NCI-H774 (cell line): ENCODE results near the gene PTPRF.

ENCODE experiments used
- DNase-seq: peaks from one replicate; lab custom pipeline; 2025; lab: John Stamatoyannopoulos, UW

Gene PTPRF

DNA sequence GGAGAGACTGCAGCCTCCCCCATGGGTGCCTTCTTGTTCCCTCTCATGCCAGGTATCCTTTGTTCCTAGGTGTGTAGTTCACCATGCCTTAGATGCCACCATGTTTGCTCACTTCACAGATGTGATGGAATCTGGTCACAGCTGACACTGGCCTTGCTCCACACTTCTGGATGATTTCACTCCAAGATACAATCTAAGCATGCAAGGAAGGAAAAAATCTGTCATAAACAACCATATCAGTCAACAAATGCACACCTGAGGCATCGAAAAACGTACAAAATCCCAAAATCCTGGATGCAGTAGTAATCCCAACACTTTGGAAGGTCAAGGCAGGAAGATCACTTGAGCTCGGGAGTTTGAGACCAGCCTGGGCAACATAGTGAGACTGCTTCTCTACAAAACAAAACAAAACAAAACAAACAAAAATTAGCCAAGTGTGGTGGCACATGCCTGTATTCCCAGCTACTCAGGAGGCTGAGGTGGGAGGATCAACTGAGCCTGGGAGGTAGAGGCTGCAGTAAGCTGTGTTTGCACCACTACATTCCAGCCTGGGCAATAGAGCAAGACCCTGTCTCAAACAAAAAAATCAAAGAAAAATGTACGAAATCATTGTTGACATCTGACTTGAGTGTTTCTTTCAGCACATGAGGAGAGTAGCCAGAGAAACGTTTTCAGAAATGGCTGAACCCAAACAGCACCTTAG, 17.1 kb upstream of the PTPRF start:
- DNase-seq: no peak

DNA sequence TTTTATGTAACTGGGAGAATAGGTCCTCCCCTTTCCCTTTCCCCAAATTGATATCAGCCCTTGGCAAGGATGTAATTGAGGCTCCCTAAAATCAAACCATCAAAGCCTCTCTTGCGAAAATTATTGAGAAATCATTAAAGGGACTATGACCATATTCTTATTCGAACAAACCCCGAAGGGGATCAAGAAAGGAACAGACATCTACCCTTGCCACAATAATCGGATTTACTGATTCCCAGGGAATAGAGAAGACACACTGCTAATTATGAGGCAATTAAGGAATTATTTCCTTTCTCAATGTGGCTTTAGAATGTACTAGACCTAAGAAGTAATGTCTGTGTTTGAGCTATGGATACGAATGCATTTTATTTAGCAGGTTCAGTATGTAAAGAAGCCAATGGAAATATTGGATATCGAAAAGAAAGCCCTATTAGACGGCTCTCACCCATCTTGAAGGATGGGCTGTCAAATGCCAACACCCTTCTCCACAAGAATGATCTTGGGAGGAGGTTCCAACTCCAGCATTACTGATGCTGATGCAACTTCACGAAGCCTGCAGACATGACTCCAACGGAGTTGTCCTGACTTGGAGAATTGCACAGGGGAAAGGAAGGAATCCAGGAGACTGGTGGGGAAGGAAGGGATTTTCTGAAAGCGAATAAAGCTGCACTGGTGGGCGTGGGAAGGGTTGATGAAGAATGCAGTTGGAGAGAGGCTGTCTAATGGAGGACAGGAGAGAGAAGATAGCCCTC, 11.6 kb upstream of the PTPRF start:
- no peak for DNase-seq

DNA sequence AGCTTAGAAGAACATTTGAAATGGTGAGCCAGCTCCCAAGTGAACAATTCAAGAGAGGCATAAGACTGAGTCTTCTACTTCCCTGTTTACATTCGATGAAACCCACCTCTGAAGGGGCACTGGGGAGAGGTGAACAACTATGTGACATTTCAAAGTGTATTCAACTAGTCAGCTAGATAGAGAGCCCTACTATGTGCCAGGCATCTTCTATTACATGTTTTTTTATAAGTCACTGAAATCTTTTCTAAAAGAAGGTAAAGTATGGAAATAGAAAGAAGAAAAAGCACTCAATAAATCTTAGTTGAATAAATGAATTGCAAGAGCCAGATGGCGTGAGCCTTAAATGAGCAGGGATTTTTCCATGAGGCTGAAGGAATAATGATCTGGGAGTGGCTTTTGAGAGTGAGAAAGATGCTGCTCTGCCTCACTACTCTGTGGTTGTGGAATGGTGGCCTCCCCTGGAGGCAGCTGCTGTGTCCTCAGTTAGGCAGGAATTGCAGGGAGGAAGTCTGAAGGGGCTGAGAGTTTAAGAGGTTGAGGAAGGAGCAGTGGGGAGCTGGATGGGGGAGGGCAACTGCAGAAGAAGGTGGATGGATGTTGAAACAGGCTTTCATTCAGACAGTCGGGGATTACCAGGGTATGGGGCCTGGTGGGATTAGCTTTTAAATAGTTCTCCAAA, 10.4 kb upstream of the PTPRF start:
- no peak for DNase-seq

DNA sequence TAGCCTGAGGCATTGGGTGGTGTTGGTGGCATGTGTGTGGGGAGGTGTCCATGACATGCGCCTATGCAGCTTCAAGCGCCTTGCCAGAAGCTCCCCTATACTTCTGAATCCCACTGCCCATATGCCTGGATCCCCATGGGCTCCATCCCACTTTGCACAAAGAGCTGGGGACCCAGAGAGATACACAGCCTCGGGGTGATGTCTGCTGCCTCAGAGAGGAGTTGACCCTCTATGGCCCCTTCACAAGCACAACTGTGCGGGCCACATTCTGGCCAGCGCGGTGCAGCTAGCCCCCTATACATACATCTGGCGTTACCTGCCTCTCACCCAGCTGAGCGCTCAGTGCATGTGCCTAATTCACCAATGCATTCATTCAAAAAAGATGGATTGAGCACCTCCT, 9.6 kb upstream of the PTPRF start:
- DNase-seq: no peak

DNA sequence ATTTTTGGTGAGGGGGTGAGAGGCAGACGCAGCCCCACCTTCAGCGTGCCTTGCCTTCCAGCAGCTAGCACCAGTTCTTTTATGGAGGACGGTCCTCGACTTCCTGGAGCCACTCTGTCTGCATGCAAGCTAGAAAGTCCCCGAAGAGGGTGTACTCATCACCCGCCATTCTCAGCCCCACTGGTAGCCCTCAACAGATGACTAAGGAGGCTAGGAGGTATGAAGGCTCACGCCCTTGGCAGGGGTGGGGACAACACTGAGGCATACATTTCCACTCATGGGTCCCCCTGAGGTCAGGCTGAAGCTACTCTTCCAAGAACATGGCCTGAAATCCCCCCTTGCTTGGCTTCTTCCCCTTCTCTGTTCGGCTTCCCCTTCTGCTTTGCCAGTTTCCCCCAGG, 8.9 kb upstream of the PTPRF start:
- no peak for DNase-seq

DNA sequence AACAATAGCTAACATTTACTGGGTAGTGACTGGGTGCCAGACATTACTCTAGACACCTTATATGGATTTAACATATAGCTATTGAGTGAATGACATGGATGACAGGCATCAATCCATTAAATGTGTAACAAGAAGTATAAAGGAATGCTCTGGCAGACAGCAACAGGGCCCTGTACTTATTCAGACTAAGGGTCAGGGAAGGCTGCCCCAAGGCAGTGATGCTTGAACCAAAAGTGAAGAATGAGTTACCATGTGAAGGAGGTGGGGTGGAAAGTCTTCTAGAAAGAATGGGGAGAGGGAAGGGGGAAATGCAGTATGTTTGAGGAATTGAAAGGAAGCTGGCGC, 8.3 kb upstream of the PTPRF start:
- DNase-seq: no peak

DNA sequence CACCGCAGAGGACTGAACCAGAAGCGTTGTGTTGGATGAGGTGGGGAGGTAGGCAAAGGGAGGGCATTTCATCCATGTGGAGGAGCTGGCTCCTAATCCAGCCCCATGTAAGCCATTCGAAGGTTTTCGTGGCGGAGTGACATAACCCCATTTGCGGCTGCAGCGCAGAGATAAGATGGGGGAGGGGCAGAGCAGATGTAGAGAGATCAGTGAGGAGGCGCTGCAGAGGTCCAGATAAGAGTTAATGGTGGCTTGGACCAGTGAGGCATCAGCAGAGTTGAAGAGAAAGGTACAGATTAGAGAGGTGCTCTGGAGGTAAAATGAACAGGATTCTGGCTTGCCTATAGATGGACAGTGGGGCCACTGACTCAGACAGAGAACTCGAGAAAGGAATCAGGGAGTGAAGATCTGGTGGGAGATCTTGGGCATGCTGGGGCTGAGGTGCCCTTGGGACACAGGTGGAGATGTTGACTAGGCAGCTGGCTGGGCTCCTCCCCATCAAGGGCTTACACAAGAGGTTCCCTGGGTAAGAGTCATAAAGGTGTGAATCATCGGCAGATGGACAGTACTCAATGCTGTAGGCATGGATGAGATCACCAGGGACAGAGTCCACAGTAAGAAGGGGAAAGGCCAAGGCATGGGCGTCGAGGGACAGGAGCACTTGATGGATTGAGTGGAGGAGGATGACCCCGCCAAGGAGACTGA, 7.8 kb upstream of the PTPRF start:
- no peak for DNase-seq

DNA sequence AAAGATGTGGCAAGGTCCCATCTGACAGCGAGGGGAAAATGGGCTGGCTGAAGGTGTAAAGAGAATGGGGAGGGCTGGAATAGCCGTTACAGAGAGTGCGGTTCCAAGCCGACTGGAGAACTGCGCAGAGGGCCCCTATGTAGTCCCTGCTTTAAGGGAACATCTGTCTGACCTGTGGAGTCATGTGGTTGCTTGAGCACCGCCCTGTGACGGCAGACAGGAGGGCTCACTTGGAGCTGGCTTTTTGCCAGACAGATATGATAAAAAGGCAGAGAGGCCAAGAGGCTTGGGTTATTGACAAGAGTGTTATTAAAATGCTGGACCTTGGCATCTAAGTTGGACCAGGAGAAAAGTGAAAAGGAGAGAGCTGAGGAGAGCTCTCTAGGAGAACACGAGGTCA, 5.9 kb upstream of the PTPRF start:
- DNase-seq: no peak

DNA sequence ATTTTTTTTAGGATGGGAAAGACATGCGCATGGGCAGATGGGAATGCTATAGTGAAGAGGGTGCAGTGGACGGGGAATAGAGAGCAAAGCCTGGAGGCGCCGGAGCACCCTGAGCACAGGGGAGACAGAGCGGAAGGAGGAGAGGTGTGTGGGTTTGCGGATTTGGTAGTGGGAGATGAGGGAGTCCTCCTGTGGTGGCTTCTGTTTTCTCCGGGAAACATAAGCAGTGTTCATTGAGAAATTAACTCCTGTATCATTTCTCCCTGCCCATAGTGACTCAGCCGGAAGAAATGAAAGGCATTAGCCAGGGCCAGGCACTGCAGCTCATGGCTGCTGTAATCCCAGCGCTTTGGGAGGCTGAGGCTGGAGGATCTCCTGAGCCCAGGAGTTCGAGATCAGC, 4.7 kb upstream of the PTPRF start:
- no peak for DNase-seq

DNA sequence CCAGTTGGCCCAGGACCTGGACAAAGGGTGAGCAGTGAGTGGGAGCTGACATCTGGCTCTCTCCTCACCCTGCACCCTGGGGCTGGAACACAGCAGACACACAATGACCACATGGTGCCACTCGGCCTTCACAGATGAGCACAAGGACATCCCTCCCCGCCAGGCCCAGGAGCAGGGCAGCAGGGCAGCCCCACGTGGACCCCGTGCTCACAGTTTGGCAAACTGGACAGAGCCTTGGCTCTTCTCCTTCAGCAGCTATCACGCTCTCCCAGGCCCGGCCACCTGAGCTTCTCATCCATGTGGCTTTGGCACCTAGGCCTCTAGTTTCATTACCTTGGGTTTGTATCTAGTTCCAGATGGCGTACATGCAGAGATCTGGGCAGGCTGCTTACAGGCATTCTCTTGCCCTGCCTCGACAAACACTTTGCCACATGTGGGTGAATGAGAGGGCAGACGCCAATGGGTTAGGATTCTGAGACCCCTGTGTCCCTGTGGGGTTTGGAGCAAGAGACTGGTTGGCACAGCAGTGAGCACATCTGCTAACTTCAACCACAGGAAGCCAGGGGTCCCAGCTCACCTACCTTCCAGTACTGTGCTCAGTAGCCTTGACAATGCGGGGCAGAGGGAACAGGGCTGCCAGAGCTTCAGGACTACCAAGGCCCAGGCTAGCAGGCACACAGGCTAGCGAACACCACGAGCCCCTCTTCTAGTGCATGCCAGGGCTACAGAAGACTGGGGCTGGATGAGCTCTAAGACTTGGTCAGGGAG, 3.4 kb upstream of the PTPRF start:
- DNase-seq: no peak

DNA sequence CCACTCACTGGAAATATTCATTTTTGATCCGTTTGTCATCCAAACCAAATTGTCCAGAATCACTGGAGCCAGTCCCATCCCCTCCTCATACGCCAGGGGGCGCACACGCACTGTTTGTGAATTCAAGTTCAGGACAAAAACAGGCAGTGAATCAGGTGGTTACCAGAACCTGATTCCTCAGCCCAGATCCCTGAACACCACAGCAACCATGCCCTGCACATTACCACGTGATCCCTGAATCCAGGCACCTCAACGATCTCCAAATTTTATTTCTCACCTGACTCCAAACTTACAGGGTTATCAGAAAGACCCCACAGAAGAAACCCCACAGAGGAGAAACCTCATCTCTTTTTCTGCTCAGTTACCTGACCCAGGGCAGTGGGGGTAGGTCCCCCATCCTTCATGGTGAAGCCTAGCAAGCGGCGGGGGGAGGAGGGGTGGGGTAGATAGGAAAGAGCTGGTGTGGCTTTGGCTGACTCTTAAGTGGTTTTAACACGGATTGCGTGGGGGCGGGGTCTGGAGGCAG, 1.4 kb upstream of the PTPRF start:
- peak; percentile 92 for DNase-seq

DNA sequence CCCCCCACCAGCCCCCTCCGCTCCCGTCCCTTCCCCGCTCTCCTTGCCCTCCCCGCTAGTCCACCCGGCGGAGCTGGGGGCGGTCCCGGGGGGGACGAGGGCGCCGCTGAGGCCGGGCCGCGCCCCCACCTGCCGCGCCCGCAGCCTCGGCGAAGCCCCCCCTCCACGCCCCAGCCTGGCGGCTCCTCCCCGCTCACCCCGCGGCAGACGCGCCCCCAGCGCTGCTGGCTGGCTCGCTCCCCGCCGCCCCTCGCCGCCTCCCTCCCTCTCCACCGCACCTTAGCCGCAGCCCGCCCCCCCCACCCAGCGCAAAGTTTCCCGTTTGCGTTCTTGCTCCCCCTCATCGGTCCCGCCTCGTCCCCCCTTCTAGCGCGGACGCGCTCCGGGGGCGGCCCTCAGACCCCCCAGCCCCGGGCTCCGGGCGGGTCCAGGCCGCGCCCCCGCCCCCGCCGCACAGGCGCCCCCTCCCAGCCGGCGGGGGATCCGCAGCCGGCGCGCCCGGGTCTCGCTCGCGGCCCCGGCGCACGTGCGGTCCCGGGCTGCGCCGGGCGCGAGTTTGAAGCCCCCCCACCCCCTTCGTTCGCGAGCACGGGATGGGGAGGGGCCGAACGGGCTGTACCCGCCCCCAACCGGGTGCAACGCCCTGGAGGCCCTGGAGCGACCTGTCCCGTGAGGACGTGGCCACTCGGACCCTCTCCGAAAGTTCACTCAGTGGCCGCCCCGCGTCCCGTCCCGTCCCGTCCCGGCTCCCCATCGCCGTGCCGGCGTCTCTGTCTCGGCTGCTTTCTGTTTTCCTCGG, 623 bp downstream of the PTPRF start:
- peak; percentile 66 for DNase-seq

DNA sequence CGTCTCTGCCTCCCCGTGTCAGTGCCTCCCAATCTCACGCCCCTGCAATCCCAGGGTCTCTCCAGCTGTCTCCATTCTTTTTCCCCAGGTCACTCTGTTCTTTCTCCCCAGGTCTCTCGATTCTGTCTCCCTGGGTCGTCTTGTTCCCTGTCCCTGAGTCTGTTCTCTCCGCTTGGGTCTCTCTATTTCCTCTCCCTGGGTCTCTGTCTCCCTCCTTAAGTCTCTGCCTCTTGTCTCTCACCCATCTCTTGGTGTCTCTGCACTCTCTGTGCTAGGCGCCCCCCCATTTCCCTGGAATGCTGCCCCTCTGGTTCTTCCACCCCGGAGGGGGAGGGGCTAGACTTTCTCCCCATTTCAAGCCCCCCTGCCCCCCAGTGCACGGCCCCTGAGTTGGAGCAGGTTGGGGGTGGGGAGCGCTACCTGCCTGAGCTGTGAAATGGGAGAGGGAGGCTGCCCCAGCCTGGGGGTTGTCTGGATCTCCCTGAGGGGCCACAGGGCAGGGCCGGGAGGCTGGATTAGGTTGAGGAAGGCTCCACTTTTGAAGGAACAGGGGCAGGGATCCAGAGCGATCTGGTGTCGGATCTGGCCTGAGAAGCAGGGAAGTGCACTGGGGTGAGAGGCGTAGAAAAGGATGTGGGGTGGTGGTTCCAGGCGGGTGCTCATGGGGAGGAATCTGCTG, 1.4 kb downstream of the PTPRF start:
- no peak for DNase-seq

DNA sequence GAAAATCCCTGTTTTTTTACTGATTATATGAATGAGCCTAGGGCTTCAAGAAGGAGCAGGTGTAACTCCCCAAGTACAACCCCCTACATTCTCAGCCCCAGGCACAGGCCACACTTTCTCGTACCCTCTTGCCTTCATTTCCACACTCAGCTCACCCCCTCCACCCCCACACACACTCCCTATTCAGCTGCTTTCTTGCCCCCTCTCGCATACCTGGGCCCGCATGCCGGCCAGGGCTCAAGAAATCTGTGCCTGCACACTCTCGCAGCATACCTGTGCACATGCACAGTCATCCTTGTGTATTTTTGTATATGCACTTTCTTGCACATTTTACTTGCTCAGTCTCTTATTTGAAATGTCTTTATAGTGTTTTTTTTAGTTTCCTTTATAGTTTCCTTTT, 2.0 kb downstream of the PTPRF start:
- DNase-seq: no peak

DNA sequence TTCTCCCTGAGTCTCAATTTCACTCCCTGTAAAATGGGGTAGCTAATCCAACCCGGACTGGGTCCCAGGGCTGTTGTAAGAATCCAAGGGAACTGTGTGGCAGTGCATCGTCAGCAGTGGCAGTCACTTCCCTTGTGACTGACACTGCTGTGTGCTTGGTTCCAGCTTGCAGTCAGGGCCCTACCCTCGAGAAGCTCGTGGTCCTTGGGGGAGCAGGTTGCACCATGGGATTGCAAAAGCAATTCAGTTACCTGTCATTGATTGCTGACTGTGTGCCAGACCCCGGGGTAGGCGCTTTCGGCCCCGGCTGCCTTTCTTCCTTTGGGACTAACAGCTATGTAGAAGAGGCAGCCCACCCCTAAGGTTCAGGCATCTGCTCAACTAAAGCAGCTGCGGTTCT, 2.9 kb downstream of the PTPRF start:
- DNase-seq: no peak

DNA sequence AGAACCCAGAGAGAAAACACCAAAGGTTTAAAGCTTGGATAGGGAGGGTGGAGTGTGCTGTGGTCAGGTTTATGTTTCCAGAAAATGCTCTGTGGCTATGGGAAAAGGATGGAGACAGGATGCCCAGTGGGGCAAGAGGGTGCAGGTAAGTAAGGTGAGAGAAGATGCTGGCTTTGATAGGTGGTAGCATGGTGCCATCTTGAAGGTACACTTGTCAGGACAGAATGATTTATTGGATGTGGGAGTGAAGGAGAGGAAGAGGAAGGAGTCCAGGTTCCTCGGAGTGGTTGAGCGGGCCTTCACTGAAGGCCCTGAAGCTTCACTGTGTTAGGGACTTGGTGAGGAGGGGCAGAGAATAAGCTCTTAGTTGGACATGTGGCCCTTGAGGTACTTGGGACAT, 3.6 kb downstream of the PTPRF start:
- DNase-seq: no peak

DNA sequence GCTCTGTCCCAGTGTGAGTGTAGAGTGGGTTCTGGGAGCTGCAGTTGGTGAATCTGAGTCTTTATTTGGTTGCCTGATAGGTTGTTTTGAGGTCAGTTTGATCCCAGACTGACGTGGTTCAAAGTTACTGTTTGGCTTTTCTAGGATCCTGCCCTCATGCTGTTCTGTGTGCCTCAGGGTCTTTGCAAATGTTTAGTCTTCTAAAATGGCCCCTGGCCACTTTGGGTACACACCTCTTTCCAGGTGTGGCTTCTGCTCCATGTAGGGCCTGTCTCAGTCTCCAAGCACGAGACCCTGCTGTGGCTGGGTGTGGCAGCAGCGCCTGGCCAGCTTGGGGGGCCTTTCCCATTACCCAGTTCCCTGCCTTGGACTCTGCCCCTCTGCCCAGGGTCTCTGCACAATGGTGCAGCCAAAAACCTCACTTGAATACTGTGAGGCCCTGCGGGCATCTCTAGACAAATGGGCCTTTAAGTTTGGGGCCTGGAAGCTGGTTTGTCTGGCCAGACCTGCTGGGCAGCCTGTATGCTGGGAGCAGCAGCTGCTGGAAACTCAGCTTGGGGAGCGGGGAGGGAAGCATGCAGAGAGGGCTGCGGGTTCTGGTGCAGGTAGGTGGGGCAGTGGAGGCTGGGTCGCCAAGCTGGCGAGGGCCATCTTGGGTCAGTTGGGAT, 5.6 kb downstream of the PTPRF start:
- no peak for DNase-seq

DNA sequence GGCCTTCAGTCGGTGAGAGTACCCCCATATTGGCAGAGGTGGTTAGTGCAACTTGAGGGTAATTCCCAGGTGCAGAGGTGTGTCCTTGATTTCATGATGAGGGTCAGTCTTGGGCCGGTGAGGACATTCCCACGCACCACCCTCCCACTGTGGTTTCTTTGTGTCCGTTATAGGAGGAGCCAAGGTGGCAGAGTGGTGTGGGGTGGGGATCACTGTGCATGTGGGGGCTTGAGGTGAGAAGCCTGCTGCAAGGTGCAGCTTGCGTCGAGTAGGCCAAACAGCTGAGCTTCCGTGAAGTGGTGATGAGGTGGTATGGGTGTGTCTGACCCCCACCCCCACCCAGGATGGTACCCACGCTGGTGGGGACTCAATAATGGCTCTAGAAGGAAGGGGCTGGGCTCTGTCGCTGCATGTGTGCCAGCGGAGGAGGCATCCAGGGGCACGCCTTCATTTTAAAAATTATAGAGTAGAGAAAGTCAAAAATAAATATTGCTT, 6.2 kb downstream of the PTPRF start:
- no peak for DNase-seq

DNA sequence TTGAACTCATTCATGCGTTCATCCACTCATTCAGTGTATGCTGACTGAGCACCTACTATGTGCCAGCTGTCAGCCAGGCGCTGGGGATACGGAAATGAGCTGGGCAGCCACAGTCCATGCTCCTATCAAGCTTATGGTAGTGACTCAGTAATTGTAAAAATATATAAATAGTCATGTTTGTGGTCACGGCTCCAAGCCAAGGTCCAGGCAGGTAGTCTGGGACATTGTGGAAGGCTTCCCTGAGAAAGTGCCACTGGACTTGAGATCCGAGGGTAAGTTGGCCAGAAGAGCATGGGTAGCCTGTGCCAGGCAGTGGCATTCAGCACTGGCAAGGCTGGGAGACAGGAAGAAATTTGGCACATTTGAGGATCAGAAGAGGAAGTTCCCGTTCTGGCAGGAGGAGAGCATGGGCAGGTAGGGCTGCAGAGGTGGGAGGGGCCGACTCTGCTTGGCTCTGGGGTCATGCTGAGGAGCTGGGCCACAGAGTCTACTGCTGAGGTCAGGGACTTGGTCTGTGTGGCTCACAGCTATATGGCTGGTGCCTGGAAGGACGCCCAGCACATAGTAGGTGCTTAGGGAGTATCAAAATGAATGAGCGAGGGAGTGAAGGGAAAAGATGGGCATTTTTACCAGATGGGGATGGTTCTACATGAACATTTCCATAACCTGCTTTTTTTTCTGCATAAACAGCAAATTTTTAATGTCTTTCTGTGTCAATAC, 6.9 kb downstream of the PTPRF start:
- DNase-seq: no peak
